HepG2 (cell line): ENCODE measurements around the gene KMT2B. TPM values are rescaled to one million over a fixed set of nuclear protein-coding genes. Genes with fewer than 3 reads are reported as not detected.

Experiments used
- ARID4A ChIP-seq: sonication (generic); formaldehyde crosslinking; IDR thresholded peaks from 2 replicates; pipeline ENCODE4 v1.5.0; 2020; ENCODE audit warnings: mild to moderate bottlenecking, missing genetic modification reagents, borderline replicate concordance
- ARNTL ChIP-seq: sonication (generic); formaldehyde crosslinking; IDR thresholded peaks from 2 replicates; pipeline ENCODE4 v1.4.0; 2020; ENCODE audit warnings: mild to moderate bottlenecking, missing genetic modification reagents
- ATF4 ChIP-seq, 2 experiments: fragments of 450-650 bp in 1 of 2; sonication (generic) in 1 of 2; formaldehyde crosslinking; IDR thresholded peaks; 2 replicates each; pipeline versions ENCODE4 v1.5.0 to v1.8.0; 2020 to 2022; ENCODE audit warnings: mild to moderate bottlenecking in 1 of 2, missing genetic modification reagents in 1 of 2
- CCDC6 ChIP-seq: sonication (generic); formaldehyde crosslinking; IDR thresholded peaks from 2 replicates; pipeline ENCODE4 v1.8.1; 2022; ENCODE audit warnings: mild to moderate bottlenecking, missing genetic modification reagents, moderate library complexity
- FOXK1 ChIP-seq: sonication (generic); formaldehyde crosslinking; IDR thresholded peaks from 2 replicates; pipeline ENCODE4 v1.4.0; 2020; ENCODE audit warnings: low read depth, missing genetic modification reagents, borderline replicate concordance
- HCFC1 ChIP-seq: fragments of 150-350 bp; IDR thresholded peaks from 2 replicates; pipeline ENCODE4 v1.6.1; 2014; ENCODE audit warnings: low read depth, low read length
- HOXD1 ChIP-seq: sonication (generic); formaldehyde crosslinking; IDR thresholded peaks from 2 replicates; pipeline ENCODE4 v1.5.0; 2020; ENCODE audit warnings: missing genetic modification reagents
- IRF2 ChIP-seq: IDR thresholded peaks from 2 replicates; pipeline ENCODE4 v1.6.1; 2018; ENCODE audit warnings: missing genetic modification reagents, missing compliant biosample characterization
- KLF12 ChIP-seq: sonication (generic); formaldehyde crosslinking; IDR thresholded peaks from 2 replicates; pipeline ENCODE4 v1.4.0; 2020; ENCODE audit warnings: missing genetic modification reagents, borderline replicate concordance
- RAD51 ChIP-seq: fragments of 450-650 bp; IDR thresholded peaks from 2 replicates; pipeline ENCODE4 v1.6.1; 2016; ENCODE audit warnings: borderline replicate concordance
- TCF12 ChIP-seq, 2 experiments: fragments of 450-650 bp in 1 of 2; sonication (generic) in 1 of 2; formaldehyde crosslinking in 1 of 2; IDR thresholded peaks; 2 replicates each; pipeline versions ENCODE4 v1.6.1 to v1.8.0; 2017 to 2022; ENCODE audit warnings: antibody characterized with exemption in 1 of 2, mild to moderate bottlenecking in 1 of 2, missing genetic modification reagents in 1 of 2, moderate library complexity in 1 of 2
- TFE3 ChIP-seq: IDR thresholded peaks from 2 replicates; pipeline ENCODE4 v1.6.1; 2016
- ZBTB10 ChIP-seq: sonication (generic); formaldehyde crosslinking; IDR thresholded peaks from 2 replicates; pipeline ENCODE4 v1.4.0; 2020; ENCODE audit warnings: missing genetic modification reagents, borderline replicate concordance
- ZFP36L1 ChIP-seq: sonication (generic); formaldehyde crosslinking; IDR thresholded peaks from 2 replicates; pipeline ENCODE4 v1.8.0; 2022; ENCODE audit warnings: mild to moderate bottlenecking, missing genetic modification reagents, moderate library complexity
- ZNF329 ChIP-seq: sonication (generic); formaldehyde crosslinking; IDR thresholded peaks from 2 replicates; pipeline ENCODE4 v1.9.0; 2021; ENCODE audit warnings: low read depth, mild to moderate bottlenecking, missing genetic modification reagents
- ZNF496 ChIP-seq: sonication (generic); formaldehyde crosslinking; IDR thresholded peaks from 2 replicates; pipeline ENCODE4 v1.8.1; 2023; ENCODE audit warnings: mild to moderate bottlenecking, moderate library complexity, missing genetic modification reagents; ENCODE audit not compliant: insufficient replicate concordance
- ZNF547 ChIP-seq: sonication (generic); formaldehyde crosslinking; IDR thresholded peaks from 2 replicates; pipeline ENCODE4 v1.5.1; 2020; ENCODE audit warnings: mild to moderate bottlenecking, missing genetic modification reagents
- ZNF703 ChIP-seq: sonication (generic); formaldehyde crosslinking; IDR thresholded peaks from 2 replicates; pipeline ENCODE4 v1.5.1; 2020; ENCODE audit warnings: missing genetic modification reagents, mild to moderate bottlenecking, moderate library complexity, borderline replicate concordance
- ZSCAN29 ChIP-seq: sonication (generic); formaldehyde crosslinking; conservative IDR thresholded peaks from 2 replicates; pipeline ENCODE4 v1.4.0; 2020; ENCODE audit warnings: mild to moderate bottlenecking, missing genetic modification reagents
- polyA plus RNA-seq, 8 experiments: library from polyadenylated mRNA; depleted of rRNA in 3 of 8; stranded (reverse) in 7 of 8; unstranded in 1 of 8; fragments of >200 nt; fragmentation: Illumina TruSeq in 4 of 8; extraction: Trizol in 4 of 8; gene quantifications; 2 replicates each; pipeline versions ENCODE4 v1.2.1 to v1.2.3, GENCODE V29; 2011 to 2016; ENCODE audit warnings: low read depth in 4 of 8, missing spikeins in 1 of 8, mixed read lengths in 1 of 8; ENCODE audit not compliant: insufficient read depth in 1 of 8
- total RNA-seq, 5 experiments: library from RNA; depleted of rRNA; stranded (reverse); fragments of >200 nt; fragmentation: Illumina TruSeq; extraction: Trizol; gene quantifications; 2 replicates each; pipeline ENCODE4 v1.2.3, GENCODE V29; 2016; ENCODE audit warnings: low read depth in 1 of 5

The KMT2B gene
- total and polyA plus RNA-seq, 2 of the 13 experiments (the other 11 are each of a cell fraction or from before 2014, with no cell fraction given) = 6.2 to 16.9 TPM

- peak; percentile 46; the same call in 1 of the 2 replicates for TF ChIP-seq TFE3 (CRISPR knock-in tag)
- no peak for TF ChIP-seq TCF12 (IDR thresholded peaks at IDR 0.05)
- no peak for TF ChIP-seq TCF12 (CRISPR knock-in tag; IDR thresholded peaks at IDR 0.05)
- no peak for TF ChIP-seq ZNF496
- TF ChIP-seq HCFC1 = no peak
- TF ChIP-seq ARID4A (CRISPR knock-in tag) = 0 out of 2 replicates have a peak, but pooled peaks have one; percentile 36
- TF ChIP-seq RAD51 = no peak
- peak; percentile 80; the same call in 1 of the 2 replicates for TF ChIP-seq ZFP36L1 (CRISPR knock-in tag)
- TF ChIP-seq FOXK1 (CRISPR knock-in tag) = no peak
- 0 out of 2 replicates have a peak, but pooled peaks have one; percentile 50 for TF ChIP-seq ZNF329 (CRISPR knock-in tag)
- no peak for TF ChIP-seq ZSCAN29 (CRISPR knock-in tag)
- no peak for TF ChIP-seq IRF2 (CRISPR knock-in tag)
- no peak for TF ChIP-seq KLF12 (CRISPR knock-in tag)
- TF ChIP-seq HOXD1 (CRISPR knock-in tag) = no peak
- no peak; the same call in 1 of the 2 replicates for TF ChIP-seq ZNF547
- TF ChIP-seq ZBTB10 (CRISPR knock-in tag) = no peak
- TF ChIP-seq ARNTL (CRISPR knock-in tag) = peak; percentile 18; the same call in 1 of the 2 replicates
- TF ChIP-seq CCDC6 = no peak
- TF ChIP-seq ZNF703 (CRISPR knock-in tag) = no peak
- peak in 1 of 2 experiments; percentile 62; a peak in 1 of 4 replicates for TF ChIP-seq ATF4 (CRISPR knock-in tag; IDR thresholded peaks at IDR 0.05)
These were observed 1.6 kb upstream of the KMT2B start (continued) for GRCh38 chr19:35715981-35716800.
